HL-60/S4 treated with retinoic acid at 250 ng/mL for 4 days and 3 days (cell line): ENCODE results near the gene SMARCA1.
"Not testable (repeated sequence)": the region's sequence is repeated elsewhere in the genome, so short reads cannot be mapped to it uniquely, and the experiment has no call there.

ENCODE experiments used
- in situ Hi-C: fragments of 300-500 bp; cut with MboI; formaldehyde crosslinking; loops from 2 replicates; pipeline ENCODE4 v1.7.0; 2022; ENCODE audit warnings: low sequenced_read_pairs

SMARCA1 gene

GRCh38 chrX:129523079-129523911 is at the start of gene SMARCA1:
TSS of gene SMARCA1 (minus strand) at chrX:129523490. CDS start at chrX:129523370, 120 bp downstream.
- in situ Hi-C loops: no loop called here

- in situ Hi-C loops: no loop called here
These were observed 49.1 kb upstream of the SMARCA1 start for GRCh38 chrX:129572422-129572821.

GRCh38 chrX:129568349-129568748 is 45.1 kb upstream of the SMARCA1 start:
- in situ Hi-C loops: no loop called here

- in situ Hi-C loops: no loop called here
These were observed 42.8 kb upstream of the SMARCA1 start for GRCh38 chrX:129566073-129566472.

- in situ Hi-C loops: no loop called here
These were observed 41.9 kb upstream of the SMARCA1 start for GRCh38 chrX:129565046-129565650.

- in situ Hi-C loops: not testable (repeated sequence)
These were observed 41.1 kb upstream of the SMARCA1 start for GRCh38 chrX:129564345-129564744.

- in situ Hi-C loops: no loop called here
These were observed 38.2 kb upstream of the SMARCA1 start for GRCh38 chrX:129561453-129561852.

GRCh38 chrX:129559783-129560182 is 36.5 kb upstream of the SMARCA1 start:
- in situ Hi-C loops: no loop called here

GRCh38 chrX:129557844-129558480 is 34.7 kb upstream of the SMARCA1 start:
- in situ Hi-C loops: no loop called here

GRCh38 chrX:129556806-129557315 is 33.6 kb upstream of the SMARCA1 start:
- in situ Hi-C loops: no loop called here

GRCh38 chrX:129554816-129555215 is 31.5 kb upstream of the SMARCA1 start:
- in situ Hi-C loops: not testable (repeated sequence)

GRCh38 chrX:129553619-129554288 is 30.5 kb upstream of the SMARCA1 start:
- in situ Hi-C loops: no loop called here

GRCh38 chrX:129549124-129549523 is 25.8 kb upstream of the SMARCA1 start:
- in situ Hi-C loops: no loop called here

- in situ Hi-C loops: no loop called here
These were observed 22.1 kb upstream of the SMARCA1 start for GRCh38 chrX:129545408-129545807.

GRCh38 chrX:129544780-129545179 is 21.5 kb upstream of the SMARCA1 start:
- in situ Hi-C loops: no loop called here

- in situ Hi-C loops: no loop called here
These were observed 17.5 kb upstream of the SMARCA1 start for GRCh38 chrX:129540722-129541184.

GRCh38 chrX:129540068-129540653 is 16.9 kb upstream of the SMARCA1 start, which contains the start of gene OCRL:
TSS of gene OCRL (plus strand) at chrX:129540259. CDS start at chrX:129540440, 181 bp downstream.
- in situ Hi-C loops: no loop called here

GRCh38 chrX:129534816-129535578 is 11.7 kb upstream of the SMARCA1 start:
- in situ Hi-C loops: no loop called here

GRCh38 chrX:129531132-129531531 is 7.8 kb upstream of the SMARCA1 start:
- in situ Hi-C loops: no loop called here

GRCh38 chrX:129530410-129530809 is 7.1 kb upstream of the SMARCA1 start:
- in situ Hi-C loops: no loop called here
